ENCODE results near the gene HOATZ.

HOATZ gene

DNA sequence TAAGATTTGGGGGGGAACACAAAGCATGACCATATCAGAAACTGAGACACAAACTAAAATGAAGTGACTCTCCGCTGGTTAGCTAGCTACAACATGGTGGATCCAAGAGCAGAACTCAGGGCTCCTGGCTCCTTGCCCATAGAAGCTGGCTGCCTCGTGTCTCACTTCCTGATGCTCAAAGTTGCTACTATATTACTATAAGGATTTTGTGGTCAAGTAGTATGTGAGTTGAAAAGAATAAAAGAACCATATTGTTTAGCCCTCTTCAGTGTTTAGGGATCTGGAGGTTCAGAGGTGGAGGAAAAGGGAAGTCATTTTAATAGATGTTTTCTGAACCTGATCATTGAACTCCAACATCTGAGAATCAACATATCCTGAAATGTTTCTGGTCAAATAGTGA is 70.8 kb downstream of the HOATZ start:
- no peak for DNase-seq

GRCh38 chr11:111586388-111586831 is 71.8 kb downstream of the HOATZ start:
- DNase-seq, result peak in 3 of 5 donors; percentile 30 to 58 (median 44)

All from T-helper 1 cell (primary cell).